D721Med (cell line): ENCODE measurements around the gene HBA2.
"Not testable (repeated sequence)": the region's sequence is repeated elsewhere in the genome, so short reads cannot be mapped to it uniquely, and the experiment has no call there.

ENCODE experiments used
- DNase-seq: peaks from one replicate; pipeline ENCODE4 v3.0.0; 2011; ENCODE audit warnings: low spot score; ENCODE audit not compliant: insufficient read length
- FAIRE-seq: peaks from 2 replicates; lab custom pipeline; 2011; peaks lifted over from hg19 to GRCh38; lab: Jason Lieb, UNC
- CTCF ChIP-seq: IDR thresholded peaks from 2 replicates; pipeline ENCODE4 v1.5.1; 2012; ENCODE audit warnings: mild to moderate bottlenecking, control low read depth; ENCODE audit not compliant: insufficient read depth; ENCODE audit errors: missing control alignments

The HBA2 gene

DNA sequence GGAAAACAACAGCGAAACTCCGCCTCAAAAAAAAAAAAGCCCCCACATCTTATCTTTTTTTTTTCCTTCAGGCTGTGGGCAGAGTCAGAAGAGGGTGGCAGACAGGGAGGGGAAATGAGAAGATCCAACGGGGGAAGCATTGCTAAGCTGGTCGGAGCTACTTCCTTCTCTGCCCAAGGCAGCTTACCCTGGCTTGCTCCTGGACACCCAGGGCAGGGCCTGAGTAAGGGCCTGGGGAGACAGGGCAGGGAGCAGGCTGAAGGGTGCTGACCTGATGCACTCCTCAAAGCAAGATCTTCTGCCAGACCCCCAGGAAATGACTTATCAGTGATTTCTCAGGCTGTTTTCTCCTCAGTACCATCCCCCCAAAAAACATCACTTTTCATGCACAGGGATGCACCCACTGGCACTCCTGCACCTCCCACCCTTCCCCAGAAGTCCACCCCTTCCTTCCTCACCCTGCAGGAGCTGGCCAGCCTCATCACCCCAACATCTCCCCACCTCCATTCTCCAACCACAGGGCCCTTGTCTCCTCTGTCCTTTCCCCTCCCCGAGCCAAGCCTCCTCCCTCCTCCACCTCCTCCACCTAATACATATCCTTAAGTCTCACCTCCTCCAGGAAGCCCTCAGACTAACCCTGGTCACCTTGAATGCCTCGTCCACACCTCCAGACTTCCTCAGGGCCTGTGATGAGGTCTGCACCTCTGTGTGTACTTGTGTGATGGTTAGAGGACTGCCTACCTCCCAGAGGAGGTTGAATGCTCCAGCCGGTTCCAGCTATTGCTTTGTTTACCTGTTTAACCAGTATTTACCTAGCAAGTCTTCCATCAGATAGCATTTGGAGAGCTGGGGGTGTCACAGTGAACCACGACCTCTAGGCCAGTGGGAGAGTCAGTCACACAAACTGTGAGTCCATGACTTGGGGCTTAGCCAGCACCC, 2.6 kb downstream of the HBA2 start:
- TF ChIP-seq CTCF, result no peak
- no peak for FAIRE-seq
- no peak for DNase-seq

DNA sequence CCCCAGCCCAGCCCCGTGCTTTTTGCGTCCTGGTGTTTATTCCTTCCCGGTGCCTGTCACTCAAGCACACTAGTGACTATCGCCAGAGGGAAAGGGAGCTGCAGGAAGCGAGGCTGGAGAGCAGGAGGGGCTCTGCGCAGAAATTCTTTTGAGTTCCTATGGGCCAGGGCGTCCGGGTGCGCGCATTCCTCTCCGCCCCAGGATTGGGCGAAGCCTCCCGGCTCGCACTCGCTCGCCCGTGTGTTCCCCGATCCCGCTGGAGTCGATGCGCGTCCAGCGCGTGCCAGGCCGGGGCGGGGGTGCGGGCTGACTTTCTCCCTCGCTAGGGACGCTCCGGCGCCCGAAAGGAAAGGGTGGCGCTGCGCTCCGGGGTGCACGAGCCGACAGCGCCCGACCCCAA, 3.3 kb downstream of the HBA2 start:
- FAIRE-seq, DNase-seq: not testable (repeated sequence)

DNA sequence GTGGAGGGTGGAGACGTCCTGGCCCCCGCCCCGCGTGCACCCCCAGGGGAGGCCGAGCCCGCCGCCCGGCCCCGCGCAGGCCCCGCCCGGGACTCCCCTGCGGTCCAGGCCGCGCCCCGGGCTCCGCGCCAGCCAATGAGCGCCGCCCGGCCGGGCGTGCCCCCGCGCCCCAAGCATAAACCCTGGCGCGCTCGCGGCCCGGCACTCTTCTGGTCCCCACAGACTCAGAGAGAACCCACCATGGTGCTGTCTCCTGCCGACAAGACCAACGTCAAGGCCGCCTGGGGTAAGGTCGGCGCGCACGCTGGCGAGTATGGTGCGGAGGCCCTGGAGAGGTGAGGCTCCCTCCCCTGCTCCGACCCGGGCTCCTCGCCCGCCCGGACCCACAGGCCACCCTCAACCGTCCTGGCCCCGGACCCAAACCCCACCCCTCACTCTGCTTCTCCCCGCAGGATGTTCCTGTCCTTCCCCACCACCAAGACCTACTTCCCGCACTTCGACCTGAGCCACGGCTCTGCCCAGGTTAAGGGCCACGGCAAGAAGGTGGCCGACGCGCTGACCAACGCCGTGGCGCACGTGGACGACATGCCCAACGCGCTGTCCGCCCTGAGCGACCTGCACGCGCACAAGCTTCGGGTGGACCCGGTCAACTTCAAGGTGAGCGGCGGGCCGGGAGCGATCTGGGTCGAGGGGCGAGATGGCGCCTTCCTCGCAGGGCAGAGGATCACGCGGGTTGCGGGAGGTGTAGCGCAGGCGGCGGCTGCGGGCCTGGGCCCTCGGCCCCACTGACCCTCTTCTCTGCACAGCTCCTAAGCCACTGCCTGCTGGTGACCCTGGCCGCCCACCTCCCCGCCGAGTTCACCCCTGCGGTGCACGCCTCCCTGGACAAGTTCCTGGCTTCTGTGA, 4.1 kb downstream of the HBA2 start, which contains the start of gene HBA1:
Gene HBA1, plus strand, starts transcription at position 204 of the 906 bp plus-strand sequence. Its CDS starts 37 bp downstream, at position 241.
- not testable (repeated sequence) for FAIRE-seq, DNase-seq

GRCh38 chr16:177394-177822, 4.7 kb downstream of the HBA2 start:
- TF ChIP-seq CTCF, result no peak
- FAIRE-seq (no peak), DNase-seq (no peak)

GRCh38 chr16:177981-178667, 5.4 kb downstream of the HBA2 start:
- no peak for DNase-seq
- TF ChIP-seq CTCF, result no peak
- FAIRE-seq, result no peak

GRCh38 chr16:178668-179015, 6.0 kb downstream of the HBA2 start:
- TF ChIP-seq CTCF, result no peak
- DNase-seq (no peak), FAIRE-seq (no peak)

GRCh38 chr16:179211-180092, 6.8 kb downstream of the HBA2 start:
- DNase-seq, result no peak
- no peak for FAIRE-seq
- TF ChIP-seq CTCF, result no peak
